Stromal cell of bone marrow (primary cell): ENCODE measurements around the gene ALS2CL.

Source experiments
- DNase-seq: peaks from one replicate; pipeline ENCODE4 v3.0.0-alpha.2; 2012; ENCODE audit warnings: low read depth

Gene ALS2CL

DNA sequence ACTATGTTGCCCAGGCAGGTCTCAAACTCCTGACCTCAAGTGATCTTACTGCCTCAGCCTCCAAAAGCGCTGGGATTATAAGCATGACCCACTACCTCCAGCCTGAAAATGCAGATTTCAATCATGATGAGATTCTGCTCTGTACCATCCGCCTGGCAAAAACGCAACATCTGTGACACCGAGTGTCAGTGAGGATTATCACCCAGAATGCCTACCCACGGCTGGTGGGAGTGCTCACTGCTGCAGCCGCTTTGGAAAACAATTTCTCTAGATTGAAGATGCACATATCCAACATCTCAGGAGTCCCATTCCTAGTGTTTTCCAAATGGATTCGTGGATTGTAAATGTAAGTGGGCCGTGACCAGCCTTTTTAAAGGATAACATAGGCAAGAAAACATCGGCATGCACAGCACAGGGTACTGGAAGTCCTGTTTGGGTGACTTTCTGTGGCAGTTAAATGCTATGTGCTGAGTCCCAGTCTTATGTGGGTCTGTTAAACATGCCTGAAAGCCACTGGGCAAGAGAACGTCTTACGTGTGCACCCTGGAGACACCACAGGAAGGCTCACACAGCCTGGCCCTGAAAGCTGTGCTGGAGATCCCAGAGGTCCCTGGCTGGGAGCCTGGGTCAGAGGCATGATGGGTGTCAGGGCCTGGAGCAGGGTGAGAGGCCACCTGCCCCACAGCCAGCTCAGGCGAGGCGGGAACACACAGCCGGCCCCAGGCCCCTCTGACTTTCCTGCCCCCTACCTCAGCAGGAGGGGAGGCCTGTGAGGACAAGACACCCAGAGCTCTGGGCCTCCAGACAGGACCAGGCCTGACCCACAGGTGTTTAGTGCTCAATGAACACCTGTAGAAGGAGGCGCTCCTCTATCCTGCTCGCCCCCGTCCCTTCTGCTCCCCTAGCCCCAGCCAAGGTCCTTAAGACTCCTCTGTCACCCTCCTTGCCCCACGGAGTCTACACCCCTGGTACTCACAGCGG is 23.3 kb upstream of the ALS2CL start:
- no peak for DNase-seq

DNA sequence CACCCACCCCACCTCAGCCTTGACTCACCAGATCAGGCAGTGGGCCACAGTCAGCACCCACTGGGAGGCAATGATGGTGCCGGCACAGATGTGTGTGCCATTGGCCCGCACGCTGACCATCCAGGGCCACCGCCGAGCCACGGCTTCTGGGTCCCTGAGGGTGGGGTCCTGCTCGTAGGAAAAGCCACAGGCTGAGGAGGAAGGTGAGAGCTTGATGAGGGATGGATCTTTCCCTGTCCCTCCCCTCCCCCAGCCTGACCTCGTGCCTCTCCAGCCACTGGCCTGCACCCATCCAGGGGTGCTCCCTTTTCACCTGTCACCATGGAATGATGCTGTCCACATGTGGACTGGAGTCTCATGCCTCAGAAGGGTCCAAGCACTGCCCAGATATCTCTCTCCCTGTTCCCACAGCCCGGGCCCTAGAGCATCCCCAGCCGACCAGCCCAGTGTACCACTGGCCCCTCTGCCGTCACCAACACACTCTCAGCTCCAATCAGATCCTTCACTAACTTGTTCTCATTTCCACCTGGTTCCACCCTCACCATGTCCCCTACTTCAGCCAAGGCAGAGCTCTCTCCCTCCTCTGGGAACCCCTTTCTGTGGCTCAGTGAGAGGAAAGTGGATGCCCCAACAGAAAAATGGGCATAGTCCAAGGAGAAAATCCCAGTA is 22.2 kb upstream of the ALS2CL start:
- no peak for DNase-seq

DNA sequence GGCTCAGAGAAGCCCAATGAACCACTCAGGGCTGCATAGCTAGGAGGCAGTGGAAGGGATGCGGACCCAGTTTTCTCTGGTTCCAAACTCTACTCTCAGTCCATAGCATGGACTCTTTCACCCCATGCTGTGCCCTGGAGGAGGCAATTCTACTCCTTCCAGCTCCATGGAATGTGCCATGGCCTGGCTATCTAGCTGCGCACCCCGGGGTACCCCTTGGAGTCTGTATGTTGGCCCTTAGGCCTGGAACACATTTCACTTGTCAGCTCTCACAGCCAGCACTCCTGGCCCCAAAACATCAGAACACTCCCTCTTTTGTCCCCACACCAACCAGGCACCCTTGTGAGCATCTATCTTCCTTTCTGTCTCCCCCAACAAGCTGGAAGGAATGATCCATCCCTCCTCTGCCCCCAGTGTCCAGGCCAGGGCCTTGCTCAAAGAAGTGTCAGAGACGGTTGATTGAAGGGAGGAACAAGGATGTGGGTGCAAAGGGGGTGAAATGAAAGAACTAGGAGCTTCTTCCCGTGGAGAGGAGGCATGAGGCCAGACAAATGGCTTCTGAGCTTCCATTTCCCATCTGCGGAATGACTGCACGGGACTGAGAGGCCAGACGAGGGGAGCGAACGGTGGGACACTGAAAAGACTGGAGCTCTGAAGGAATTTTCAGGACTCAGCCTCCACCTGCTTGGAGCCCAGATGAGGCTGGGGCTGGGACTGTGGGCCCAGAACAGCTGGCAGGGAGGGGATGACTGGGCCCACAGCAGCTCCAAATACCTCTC is 21.4 kb upstream of the ALS2CL start:
- DNase-seq: no peak

DNA sequence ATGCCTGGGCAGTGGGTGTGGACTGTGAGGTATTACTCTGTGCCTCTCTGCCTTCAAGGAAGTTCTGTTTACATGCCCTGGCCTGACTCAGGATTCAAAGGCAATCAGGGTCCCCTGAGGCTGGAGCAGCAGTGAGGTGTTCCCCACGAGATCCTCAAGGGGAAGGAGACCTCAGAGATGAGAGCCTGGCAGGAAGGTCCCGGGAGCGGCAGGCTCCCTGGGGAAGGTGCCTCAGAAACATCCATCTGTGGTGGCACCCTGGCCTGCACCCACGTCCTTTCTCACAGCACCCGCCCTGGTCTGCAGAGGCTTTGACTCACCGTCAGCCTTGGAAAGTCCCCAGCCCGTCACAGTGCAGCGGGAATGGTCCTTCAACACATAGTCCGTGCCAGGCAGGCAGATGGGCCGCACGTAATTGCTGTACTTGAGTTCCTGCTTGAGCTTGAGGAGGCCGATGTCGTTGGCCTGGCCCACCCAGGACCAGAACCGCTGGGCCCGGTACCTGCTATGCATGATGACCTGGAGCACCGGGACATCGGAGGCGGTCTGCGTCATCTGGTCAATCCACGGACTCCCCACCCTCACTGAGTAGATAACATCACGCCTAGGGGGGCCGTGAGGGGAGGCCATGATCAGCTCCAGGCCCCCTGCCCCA is 20.5 kb upstream of the ALS2CL start:
- no peak for DNase-seq

DNA sequence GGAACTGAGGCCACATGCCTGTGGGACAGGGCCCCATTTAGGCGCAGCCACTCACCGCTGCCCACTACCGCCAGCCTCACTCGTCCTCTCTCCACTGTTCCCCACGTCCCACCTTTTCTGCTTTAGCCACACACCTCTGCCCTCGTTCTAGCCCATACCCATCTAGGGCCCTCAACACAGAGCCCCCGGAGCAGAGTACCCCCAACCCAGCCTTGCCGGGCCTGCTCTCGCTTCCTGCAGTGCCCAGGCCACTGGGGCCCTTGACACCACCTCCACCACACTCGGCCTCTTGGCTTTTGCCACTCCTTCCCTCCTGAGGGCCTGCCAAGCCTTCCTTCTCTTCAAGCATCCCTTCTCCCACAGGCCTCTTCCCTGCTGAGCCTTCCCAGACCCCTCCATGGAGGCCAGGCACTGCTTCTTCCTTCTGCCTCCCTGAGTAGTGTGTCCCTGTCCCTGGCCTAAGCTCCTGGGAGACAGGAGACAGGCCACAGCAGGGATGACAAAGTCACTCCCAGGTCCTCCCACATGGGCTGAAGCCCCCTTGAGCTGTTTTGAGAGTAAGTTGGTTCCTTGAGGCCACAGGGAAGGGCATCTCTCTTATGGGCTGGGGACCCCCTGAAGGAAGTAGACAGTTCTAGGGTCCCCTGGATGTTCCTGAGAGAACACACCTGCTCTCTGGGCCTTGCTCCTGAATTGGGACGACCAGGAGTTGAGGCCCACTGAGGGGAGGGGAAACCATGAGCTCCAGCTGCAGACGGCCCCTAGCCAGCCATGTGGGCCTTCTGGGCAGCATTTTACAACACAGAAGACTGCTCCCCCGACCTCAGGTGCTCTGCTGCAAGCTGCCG is 19.8 kb upstream of the ALS2CL start:
- no peak for DNase-seq

- no peak for DNase-seq
Observed at GRCh38 chr3:46712191-46713049, 18.9 kb upstream of the ALS2CL start.

DNA sequence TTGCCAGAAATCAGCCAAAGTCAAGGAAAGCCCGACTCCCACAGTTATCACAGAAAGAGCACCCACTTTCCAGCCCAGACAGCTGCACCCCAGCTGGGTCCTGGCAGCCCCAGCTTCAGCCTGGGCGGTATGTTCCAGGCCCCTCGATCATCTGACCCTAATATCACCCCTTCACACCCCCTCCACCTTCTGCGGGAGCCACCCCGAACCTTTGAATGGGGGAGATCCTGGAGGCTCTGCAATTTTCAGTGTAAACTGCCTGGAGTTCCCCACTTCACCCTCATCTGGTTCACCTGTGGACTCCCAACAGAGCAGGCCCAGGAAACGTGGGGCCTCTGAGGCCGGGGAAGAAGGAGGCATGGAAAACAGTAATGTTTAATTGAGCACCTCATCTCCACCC is 18.3 kb upstream of the ALS2CL start:
- DNase-seq: no peak

GRCh38 chr3:46711305-46711704 is 17.8 kb upstream of the ALS2CL start:
- no peak for DNase-seq

DNA sequence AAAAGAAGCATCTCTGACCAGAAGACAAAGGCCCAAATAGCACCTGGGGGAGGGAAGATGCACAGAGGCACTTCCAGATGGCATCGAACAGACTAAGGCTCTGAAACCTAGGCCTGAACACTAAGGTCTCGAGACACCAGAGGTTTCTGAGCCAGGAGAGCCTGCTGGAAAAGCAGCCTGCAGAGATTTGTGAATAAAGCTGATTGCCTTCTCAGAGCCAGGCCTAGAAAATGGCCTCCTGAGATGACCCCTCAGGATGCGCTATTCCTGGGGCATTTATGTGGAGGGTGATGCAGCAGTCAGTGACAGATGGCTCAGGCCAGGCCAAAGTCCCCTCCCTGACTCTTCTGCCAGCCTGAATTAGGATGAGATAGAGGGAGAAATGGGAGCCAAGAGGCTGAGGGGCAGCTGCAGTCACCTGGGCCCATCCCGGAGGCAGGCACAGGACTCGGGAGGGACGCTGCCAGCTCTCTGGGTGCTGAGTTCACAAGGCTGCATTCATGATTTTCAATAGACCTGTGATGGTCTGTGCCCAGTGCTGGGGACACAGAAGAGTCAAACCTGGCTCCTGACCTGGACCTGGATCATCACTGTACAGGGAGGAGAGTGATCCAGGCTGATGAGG is 17.3 kb upstream of the ALS2CL start:
- DNase-seq: no peak

- DNase-seq: no peak
Observed at GRCh38 chr3:46710229-46710628, 16.8 kb upstream of the ALS2CL start.

DNA sequence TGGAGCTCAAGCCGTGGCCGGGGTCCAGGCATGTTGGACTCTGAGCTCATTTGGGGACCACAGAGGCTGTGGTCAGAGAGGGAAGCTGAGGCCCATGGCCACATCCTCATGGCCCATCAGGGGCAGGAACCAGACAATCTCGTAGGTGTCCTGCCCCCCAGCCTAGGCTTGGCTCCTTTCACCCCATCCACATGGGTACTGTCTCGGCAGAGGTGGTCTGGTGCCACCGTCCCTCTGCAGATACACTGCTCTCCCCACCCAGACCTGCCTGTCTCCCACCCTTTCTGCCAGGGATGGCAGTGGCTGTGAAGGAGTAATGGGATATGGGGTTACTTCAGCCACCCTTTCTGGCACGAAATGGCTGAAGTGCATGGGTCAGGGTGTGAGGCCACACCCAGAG is 16.2 kb upstream of the ALS2CL start:
- DNase-seq: no peak

- DNase-seq: no peak
Observed at GRCh38 chr3:46709157-46709654, 15.7 kb upstream of the ALS2CL start.

DNA sequence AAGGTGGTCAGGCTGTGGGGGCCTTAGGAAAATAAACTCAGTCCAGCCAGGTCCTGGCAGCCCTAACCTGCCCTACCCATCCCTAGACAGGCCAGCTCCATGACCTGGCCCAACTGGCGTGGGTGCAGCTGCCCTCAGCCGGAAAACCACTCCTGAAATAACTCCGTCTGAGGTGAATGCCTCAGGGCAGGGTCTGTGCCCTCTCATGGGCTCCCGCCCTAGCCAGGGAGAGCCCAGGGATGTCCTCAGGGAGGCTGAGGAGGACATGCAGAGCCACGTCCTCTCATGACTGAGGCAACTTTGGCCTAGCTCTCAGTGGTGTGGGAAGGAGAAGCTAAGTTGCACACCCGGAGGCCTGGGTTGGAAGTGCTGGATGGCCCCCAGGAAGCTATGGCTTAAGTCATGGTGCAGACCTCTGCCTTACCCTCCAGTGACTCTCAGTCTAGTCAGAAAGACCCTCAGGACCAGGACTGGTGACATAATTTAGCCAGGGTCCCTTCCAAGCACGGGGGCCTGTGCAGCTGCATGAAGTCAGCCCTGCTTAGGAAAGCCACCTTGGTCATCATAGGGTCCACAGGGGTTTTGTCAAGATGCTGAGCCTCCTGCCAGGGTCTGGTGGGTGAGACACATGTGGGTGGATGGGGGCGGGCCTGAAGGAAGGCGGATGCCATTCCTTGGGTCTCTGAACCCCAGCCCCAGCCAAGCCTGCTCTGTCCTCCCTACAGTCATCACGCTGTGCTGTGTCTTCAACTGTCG is 15.1 kb upstream of the ALS2CL start:
- no peak for DNase-seq

DNA sequence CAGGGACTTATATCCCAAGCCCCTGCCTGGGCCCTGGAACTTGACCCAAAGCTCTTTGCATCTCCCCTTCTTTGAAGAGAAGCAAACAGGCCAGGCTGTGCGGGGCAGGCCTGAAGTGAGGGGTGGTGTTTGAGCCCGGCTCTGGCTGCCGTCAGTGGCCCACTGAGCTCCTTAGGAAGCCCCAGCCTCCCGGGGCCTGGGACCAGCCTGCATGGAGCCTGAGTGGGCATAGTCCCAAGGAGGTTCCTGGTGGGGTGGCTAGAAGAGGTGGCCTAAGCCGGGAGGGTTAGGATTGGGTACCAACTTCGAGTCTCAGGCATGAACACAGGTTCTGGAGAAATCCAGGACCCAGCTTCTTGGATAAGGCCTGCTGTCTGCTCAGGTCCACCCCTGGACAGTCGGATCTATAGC is 14.1 kb upstream of the ALS2CL start:
- DNase-seq: no peak

GRCh38 chr3:46706771-46707582 is 13.5 kb upstream of the ALS2CL start:
- no peak for DNase-seq

- DNase-seq: no peak
Observed at GRCh38 chr3:46705751-46706552, 12.5 kb upstream of the ALS2CL start.

DNA sequence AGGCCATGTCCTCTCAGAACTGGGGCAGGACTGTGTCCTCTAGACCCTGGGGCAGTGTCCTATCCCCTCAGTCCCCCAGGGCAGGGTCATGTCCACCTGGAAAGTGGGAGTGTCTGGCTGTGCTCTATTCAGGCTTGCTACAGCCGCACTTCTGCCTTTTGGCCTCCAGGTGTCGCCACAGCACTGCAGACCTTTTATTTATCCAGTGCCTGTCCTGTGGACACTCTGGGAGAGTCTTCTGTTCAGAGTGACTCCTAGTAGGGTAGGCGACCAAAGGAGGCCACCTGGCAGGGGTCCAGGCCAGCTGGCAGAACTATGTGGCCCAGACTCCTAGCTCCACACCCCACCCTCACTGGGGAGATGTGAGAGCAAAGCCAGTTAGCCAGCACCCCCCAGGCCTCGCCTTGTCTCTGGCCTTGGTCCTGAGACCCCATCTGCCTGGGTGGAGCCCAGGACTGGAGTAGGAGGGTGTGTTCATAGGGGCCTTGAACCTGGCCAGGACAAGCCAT is 11.6 kb upstream of the ALS2CL start:
- DNase-seq: no peak
